Sciatic nerve (tissue), 2 donors: ENCODE results near the gene ZP1. TPM values are rescaled to one million over a fixed set of nuclear protein-coding genes. Genes with fewer than 3 reads are reported as not detected.
"Not testable (repeated sequence)": the region's sequence is repeated elsewhere in the genome, so short reads cannot be mapped to it uniquely, and the experiment has no call there.

Experiments
- ATAC-seq: fragments of 200-7000 bp; cut with Tn5 transposase; one replicate; pipeline ENCODE4 v1.9.1; 2020; ENCODE audit warnings: mild to moderate bottlenecking, moderate library complexity
- DNase-seq: peaks from one replicate; pipeline ENCODE4 v3.0.0-alpha.2; 2020; ENCODE audit warnings: low spot score
- intact Hi-C: fragments of 100-400 bp; cut with DNase I; formaldehyde crosslinking; loops from one replicate; pipeline ENCODE4 v1.14.2; 2022
- total RNA-seq: library from RNA; stranded (reverse); fragmentation: NEBNext Ultra II Directional; extraction: Animal tissue kit (Norgen Biotek cat#: 25700); gene quantifications from one replicate; pipeline ENCODE4 v1.2.1, GENCODE V29; 2021
- donor health status: DM: no; HTN: no; CAD: no.
- donor health status: DM: no; HTN: no; CAD: no.

The ZP1 gene
- total RNA-seq, 1 donor from 2014 or later: 0.85 TPM

DNA sequence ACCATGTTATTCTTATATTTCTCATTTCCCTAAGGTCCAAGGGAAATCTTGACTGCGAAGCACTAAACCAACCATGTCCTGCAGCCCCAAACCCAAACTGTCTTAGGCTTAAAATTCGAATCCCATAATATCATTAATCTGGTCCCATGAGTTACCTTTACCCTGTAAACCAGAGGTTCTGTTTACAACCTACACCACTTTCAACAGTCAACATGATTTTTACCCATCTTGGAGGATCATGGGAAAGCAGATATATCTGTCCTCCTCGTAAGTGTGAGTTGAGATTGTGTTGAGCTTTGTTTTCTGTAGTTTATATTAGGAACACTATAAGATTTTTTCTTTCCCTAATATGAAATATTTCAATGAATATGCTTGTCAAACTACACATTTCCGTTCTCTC lies 32.6 kb downstream of the ZP1 start:
- no peak for ATAC-seq
- intact Hi-C loops: loop anchor here (5.0 kb wide), 1 partner anchor 68 kb away; no protein-coding TSS in a partner anchor

GRCh38 chr11:60900673-60901404 lies 33.5 kb downstream of the ZP1 start:
- intact Hi-C loops: no loop called here
- ATAC-seq (no peak), DNase-seq (no peak)

More for the DNA sequence above, 32.6 kb downstream of the ZP1 start:
- no peak for DNase-seq

DNA sequence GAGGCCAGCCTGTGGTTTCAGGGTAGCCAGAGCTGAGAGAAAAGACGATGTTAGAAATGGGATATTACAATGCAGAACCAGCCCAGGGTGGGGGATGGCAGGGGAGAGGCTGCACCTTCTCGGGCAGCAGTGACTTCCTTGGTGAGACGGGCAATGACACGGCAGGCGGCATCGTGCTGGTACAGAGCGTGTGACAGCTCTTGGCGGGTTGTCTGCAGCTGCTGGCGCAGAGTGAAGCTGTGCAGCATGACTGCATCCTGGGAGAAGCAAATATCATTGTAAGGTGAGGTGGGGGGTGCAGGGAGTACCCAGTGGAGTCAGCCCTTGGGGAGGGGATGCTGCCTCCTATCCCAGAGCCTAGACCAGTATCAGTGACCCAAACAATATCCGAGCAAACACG lies 35.3 kb downstream of the ZP1 start:
- DNase-seq (no peak), ATAC-seq (no peak)
- intact Hi-C loops: no loop called here

DNA sequence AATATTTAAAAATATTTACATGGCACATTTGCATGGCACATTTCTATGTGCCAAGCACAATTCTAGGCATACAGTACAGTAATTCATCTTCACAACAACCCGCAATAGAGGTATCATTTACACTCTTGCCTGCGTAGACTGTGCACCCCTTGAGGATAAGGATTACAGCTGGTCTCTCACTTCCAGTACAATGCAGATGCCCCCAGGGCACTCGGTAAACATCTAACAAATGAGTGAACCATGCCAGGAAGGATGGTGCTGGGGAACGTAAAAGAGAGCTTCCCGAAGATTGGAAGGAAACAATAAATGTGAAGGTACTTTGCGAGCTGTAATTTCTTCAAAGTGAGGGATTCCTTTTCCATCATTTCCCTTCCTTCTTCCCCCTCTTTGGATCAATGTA lies 37.7 kb downstream of the ZP1 start:
- no peak for ATAC-seq
- DNase-seq: no peak
- intact Hi-C loops: no loop called here

DNA sequence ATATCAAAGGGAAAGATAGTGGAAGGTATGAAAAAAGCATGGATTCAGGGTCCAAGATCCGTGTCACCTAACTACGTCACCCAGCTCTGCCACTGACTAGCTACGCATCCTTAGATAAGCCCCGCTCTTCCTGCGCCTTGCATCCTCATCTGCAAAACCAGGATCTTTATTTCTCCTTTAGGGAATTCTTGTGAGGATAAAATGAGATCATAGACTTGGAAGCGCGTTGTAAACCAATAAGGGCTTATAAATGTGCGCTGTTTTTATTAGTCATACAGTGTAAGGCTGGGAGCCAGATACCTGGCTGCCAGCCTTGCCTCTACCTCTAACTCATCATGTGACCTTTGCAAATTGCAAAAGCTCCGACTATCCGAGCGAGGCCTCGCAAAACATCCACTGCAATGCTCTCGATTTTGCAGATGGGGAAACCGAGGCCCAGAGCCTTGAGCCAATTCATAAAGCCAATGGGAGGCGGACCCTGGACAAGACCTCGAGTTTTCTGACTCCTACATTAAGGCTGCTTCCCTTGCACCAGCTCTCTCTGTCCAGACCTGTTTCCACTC lies 38.3 kb downstream of the ZP1 start:
- ATAC-seq: no peak
- no peak for DNase-seq
- intact Hi-C loops: no loop called here

- intact Hi-C loops: no loop called here
- ATAC-seq (peak; percentile 99), DNase-seq (peak; percentile 99)
Measured at GRCh38 chr11:60906132-60906972, 39.0 kb downstream of the ZP1 start, which contains the start of gene PRPF19. Gene PRPF19 (minus strand): TSS chr11:60906585. CDS start chr11:60906382, 203 bp downstream.

- ATAC-seq (no peak), DNase-seq (no peak)
- intact Hi-C loops: no loop called here
Measured at GRCh38 chr11:60908803-60909202, 41.5 kb downstream of the ZP1 start.

DNA sequence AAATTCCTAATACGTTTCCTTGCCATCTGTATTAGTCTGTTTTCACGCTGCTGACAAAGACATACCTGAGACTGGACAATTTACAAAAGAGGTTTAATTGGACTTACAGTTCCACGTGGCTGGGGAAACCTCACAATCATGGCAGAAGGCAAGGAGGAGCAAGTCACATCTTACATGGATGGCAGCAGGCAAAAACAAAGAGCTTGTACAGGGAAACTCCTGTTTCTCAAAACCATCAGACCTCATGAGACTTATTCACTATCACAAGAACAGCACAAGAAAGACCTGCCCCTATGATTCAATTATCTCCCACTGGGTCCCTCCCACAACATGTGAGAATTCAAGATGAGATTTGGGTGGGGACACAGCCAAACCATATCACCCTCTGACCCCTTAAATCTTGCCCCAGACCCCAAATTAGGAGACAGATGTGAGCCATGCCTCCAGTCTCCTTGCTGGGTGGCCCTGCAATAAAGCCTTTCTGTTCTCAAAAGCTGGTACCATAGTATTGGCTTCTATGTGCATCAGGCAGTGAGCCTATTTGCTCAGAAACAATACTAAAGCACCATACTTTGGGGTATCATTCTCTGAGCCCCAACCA lies 42.4 kb downstream of the ZP1 start:
- intact Hi-C loops, DNase-seq, ATAC-seq: not testable (repeated sequence)

DNA sequence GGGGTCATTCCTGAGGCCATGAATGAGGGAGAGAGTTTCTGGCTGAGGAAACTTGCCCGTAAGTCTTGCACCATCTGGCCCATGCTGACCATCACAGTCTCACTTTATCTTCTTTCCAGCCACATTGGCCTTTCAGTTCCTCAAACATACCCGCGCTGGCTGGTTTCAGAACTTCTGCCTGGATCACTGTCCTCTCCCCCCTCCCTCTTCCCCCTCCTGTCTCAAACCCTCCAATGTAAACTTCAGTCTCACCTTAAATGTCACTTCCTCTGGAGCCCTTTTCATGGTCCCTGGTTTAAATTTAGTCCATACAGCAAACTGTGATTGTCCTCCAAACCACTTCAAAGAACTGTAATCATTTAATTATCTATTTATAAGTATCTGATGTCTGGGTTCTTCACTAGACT lies 42.9 kb downstream of the ZP1 start:
- no peak for ATAC-seq
- DNase-seq: no peak

DNA sequence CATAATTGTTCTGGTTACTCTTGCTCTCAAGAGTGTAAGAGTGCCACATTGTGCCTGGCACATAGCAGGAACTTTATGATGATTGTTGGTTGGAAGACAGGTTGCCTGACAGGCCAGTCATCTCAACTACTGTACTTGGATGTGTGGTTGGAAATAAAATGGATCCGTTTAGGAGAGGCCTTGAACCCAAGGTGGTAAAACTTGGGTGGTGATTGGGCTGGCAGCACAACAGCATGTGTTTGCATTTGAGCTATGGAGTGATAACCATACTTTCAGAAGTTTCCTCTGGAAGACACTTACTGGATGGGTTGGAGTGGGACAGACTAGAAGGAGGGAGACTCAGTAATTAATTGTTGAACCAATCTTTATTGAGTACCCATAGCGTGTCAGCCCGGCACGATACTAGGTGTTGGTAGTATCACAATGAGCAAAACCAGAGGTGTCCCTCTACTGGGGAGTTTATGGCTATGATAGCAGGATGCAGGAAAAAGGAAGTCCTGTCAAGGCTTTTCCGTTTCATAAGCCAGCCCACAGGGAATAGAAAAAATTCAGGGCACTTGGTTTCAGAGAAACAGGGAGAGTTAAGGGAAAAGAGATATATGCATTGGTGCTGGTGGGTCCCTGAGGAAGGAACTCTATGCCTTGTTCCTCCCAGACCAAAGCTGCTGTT lies 43.5 kb downstream of the ZP1 start:
- ATAC-seq (no peak), DNase-seq (no peak)
- intact Hi-C loops: no loop called here

More for the DNA sequence above, 42.9 kb downstream of the ZP1 start:
- intact Hi-C loops: no loop called here

DNA sequence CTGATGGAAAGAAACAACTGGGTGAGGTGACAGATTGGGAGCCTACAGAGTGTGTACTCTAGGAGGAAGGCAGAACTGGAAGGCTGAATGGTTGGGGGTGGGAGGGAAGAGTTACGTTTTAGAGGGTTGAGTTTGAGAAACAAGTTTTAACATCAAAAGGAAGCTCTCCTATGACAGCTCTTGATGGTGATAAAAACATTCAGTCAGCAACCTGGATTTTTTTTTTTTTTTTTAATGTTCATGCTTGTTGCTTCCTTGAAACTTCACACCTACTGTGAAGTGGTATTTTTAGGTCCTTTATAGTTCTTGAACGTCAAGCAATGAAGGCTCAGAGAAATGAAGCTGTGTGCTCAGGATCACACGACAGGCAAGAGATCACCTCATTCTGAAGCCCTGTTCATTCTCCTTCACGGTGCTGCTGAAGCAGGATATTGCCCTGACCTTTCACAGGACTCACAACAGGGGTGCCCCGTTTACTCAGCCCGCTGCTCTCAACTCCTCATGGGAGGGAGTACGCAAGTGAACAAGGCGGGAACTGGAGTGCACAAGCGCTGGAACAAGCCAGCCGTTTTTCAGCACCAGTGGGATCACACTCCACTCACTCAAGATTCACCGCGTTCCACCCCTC lies 45.0 kb downstream of the ZP1 start:
- ATAC-seq (no peak), DNase-seq (no peak)
- intact Hi-C loops: no loop called here

GRCh38 chr11:60912851-60913528 lies 45.6 kb downstream of the ZP1 start:
- intact Hi-C loops: no loop called here
- ATAC-seq (no peak), DNase-seq (no peak)

DNA sequence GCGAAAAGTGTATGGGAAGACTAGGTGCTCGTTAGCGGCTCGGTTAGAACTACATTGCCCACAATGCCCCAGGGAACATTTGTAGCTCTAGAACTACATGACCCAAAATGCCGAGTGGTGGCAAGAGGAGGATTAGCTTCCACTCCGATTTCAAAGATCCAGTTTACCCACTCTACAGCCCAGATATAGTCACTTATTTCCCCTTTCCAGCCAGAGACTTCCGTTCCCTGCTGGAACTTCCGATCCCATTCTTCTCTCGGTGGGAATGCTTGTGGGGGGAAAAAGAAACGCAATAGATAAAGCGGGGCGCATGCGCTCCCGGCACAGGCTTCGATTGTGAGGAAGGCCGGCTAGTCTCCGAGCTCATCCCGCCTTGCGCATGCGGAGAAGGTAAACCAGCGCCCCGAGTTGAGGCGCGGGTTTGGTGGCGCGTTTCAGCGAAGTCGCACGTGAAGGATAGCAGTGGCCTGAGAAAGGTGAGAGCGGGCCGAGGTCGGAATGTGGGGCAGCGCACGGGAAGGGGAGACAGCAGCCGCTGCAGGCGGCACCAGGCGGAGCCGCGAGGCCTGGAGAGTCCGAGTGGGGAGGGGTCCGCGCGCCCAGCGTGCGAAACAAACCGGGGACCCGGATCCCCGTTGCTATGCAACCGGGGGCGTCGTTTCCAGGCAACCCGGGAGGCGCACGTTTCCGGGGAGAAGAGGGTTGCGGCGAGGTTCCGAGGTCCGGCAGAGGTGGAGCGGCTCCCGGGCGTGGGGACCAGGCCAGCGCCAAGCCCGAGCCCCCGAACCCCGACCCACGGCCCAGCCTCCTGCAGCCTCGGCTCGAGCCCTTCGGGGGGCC lies 46.7 kb downstream of the ZP1 start, which contains the start of gene TMEM109:
TSS of gene TMEM109 (plus strand) at position 366 of the 840 bp plus-strand sequence. CDS start 5,536 bp downstream, outside the sequence.
- intact Hi-C loops: no loop called here
- DNase-seq (peak; percentile 93), ATAC-seq (peak; percentile 94)

- intact Hi-C loops: loop anchor here (5.0 kb wide), 1 partner anchor 1753 kb away; the partner anchor contains the start of genes C11orf98 and CSKMT
- ATAC-seq (peak; percentile 38), DNase-seq (no peak)
Measured at GRCh38 chr11:60914633-60915247, 47.4 kb downstream of the ZP1 start.

GRCh38 chr11:60915248-60915914 lies 48.0 kb downstream of the ZP1 start:
- ATAC-seq: peak; percentile 51
- intact Hi-C loops: loop anchor here (5.0 kb wide), 1 partner anchor 1752 kb away; the partner anchor contains the start of genes C11orf98 and CSKMT
- DNase-seq: no peak
